ENCODE results near the gene CNTN1.

CNTN1 gene

GRCh38 chr12:40691913-40692764, at the start of gene CNTN1:
Gene CNTN1, plus strand, starts transcription at chr12:40692439.
- in situ Hi-C loops (cut with MboI; ENCODE audit: low sequenced_read_pairs): no loop called here
- Histone ChIP-seq H3K9me3 (no peaks in the 10 kb centered on the region), H3K4me1 (peaks cover under 1% of the 10 kb centered on the region; the same call in 1 of the 2 replicates), H3K36me3 (replicated peaks) (no peaks in the 10 kb centered on the region), H3K4me3 (peak within 1 kb of the TSS; percentile 28), H3K27me3 (ENCODE audit: low read depth) (peaks cover 6% of the 10 kb centered on the region; the same call in 1 of the 2 replicates)
- DNase-seq (ENCODE audit: low spot score in 2 of 2): peak; percentile 26 to 71

DNA sequence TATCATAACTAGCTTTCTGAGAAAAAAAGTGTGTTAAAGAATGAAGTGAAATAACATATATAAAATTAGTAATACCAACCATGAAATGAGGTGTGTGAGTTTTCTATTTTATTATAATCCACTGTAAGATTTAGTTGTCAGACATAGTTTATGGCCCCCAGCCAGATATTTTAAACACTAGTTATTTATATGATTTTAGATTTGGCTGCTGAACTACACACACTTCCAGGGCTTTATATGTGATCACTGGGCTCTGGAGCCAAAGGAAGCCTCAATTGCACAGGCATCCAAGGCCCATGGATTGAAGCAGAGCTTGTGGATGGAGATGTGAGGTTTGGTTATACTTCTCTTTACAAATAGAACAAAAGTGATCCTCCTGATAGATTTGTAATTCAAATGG, 48.7 kb upstream of the CNTN1 start:
- Histone ChIP-seq H3K36me3 (replicated peaks) (no peaks in the 10 kb centered on the region), H3K4me3 (no peak overlapping the region), H3K27me3 (ENCODE audit: low read depth) (no peaks in the 10 kb centered on the region), H3K9me3 (no peaks in the 10 kb centered on the region), H3K4me1 (no peaks in the 10 kb centered on the region)
- in situ Hi-C loops (cut with MboI; ENCODE audit: low sequenced_read_pairs): no loop called here
- DNase-seq (ENCODE audit: low spot score in 2 of 2): no peak

- in situ Hi-C loops (cut with MboI; ENCODE audit: low sequenced_read_pairs): no loop called here
- no peak for DNase-seq (ENCODE audit: low spot score in 2 of 2)
- no peaks in the 10 kb centered on the region for H3K9me3 ChIP-seq
- no peaks in the 10 kb centered on the region for H3K4me1 ChIP-seq
- no peak overlapping the region for H3K4me3 ChIP-seq
- H3K36me3 ChIP-seq (replicated peaks): no peaks in the 10 kb centered on the region
- no peaks in the 10 kb centered on the region for H3K27me3 ChIP-seq (ENCODE audit: low read depth)
These were observed 48.3 kb upstream of the CNTN1 start for GRCh38 chr12:40643976-40644375.

DNA sequence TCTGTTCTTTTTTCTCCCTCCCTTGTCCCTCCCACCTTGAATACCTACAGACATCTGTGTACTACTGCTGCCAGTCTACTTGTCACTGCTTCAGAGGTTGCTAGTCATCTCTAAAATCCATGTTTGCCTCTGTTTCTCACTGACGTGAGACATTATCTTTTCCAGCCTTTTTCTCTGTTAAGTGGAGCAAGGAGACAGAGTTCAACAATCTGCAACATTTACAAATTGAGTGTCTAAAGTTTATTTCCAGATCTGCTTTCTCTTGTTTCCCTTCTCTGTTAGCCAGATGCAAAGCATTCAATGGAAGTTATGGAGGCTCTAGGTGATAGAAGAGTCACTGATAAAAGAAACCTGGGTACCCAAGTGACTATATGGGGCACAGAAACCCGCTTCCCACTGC, 47.5 kb upstream of the CNTN1 start:
- Histone ChIP-seq H3K4me3 (no peak overlapping the region), H3K4me1 (no peaks in the 10 kb centered on the region), H3K9me3 (no peaks in the 10 kb centered on the region), H3K36me3 (replicated peaks) (no peaks in the 10 kb centered on the region), H3K27me3 (ENCODE audit: low read depth) (no peaks in the 10 kb centered on the region)
- in situ Hi-C loops (cut with MboI; ENCODE audit: low sequenced_read_pairs): no loop called here
- DNase-seq (ENCODE audit: low spot score in 2 of 2): no peak

DNA sequence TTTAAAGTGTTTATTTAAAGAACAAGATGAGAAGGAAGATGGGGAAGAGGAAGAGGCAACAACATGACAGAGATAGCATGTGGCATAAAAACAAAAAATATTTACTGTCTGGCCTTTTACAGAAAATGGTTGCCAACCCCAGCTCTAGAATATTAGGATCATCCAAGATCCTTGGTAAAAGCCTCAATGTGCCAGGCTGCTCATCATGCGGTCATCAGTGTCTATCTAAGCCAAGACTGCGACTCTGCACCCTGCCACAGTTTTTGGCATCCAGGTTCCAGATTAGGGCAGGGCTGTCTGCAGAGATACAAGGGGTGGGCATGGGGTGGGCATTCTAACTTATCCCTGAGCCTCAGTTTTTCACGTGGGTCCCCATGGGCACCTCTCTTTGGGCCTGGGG, 46.9 kb upstream of the CNTN1 start:
- Histone ChIP-seq H3K4me3 (no peak overlapping the region), H3K27me3 (ENCODE audit: low read depth) (no peaks in the 10 kb centered on the region), H3K36me3 (replicated peaks) (no peaks in the 10 kb centered on the region), H3K9me3 (no peaks in the 10 kb centered on the region), H3K4me1 (no peaks in the 10 kb centered on the region)
- DNase-seq (ENCODE audit: low spot score in 2 of 2): no peak
- in situ Hi-C loops (cut with MboI; ENCODE audit: low sequenced_read_pairs): no loop called here

- DNase-seq (ENCODE audit: low spot score in 2 of 2): no peak
- in situ Hi-C loops (cut with MboI; ENCODE audit: low sequenced_read_pairs): no loop called here
- Histone ChIP-seq H3K36me3 (replicated peaks) (no peaks in the 10 kb centered on the region), H3K27me3 (ENCODE audit: low read depth) (no peaks in the 10 kb centered on the region), H3K4me1 (no peaks in the 10 kb centered on the region), H3K4me3 (no peak overlapping the region), H3K9me3 (no peaks in the 10 kb centered on the region)
These were observed 45.8 kb upstream of the CNTN1 start for GRCh38 chr12:40646456-40646855.

- in situ Hi-C loops (cut with MboI; ENCODE audit: low sequenced_read_pairs): no loop called here
- no peak for DNase-seq (ENCODE audit: low spot score in 2 of 2)
- H3K4me3 ChIP-seq: no peak overlapping the region
- H3K27me3 ChIP-seq (ENCODE audit: low read depth): no peaks in the 10 kb centered on the region
- no peaks in the 10 kb centered on the region for H3K4me1 ChIP-seq
- no peaks in the 10 kb centered on the region for H3K36me3 ChIP-seq (replicated peaks)
- H3K9me3 ChIP-seq: no peaks in the 10 kb centered on the region
These were observed 45.3 kb upstream of the CNTN1 start for GRCh38 chr12:40646911-40647310.

GRCh38 chr12:40647651-40648050, 44.6 kb upstream of the CNTN1 start:
- Histone ChIP-seq H3K9me3 (no peaks in the 10 kb centered on the region), H3K27me3 (ENCODE audit: low read depth) (no peaks in the 10 kb centered on the region), H3K4me3 (no peak overlapping the region), H3K36me3 (replicated peaks) (no peaks in the 10 kb centered on the region), H3K4me1 (no peaks in the 10 kb centered on the region)
- in situ Hi-C loops (cut with MboI; ENCODE audit: low sequenced_read_pairs): no loop called here
- DNase-seq (ENCODE audit: low spot score in 2 of 2): no peak

- in situ Hi-C loops (cut with MboI; ENCODE audit: low sequenced_read_pairs): no loop called here
- no peak for DNase-seq (ENCODE audit: low spot score in 2 of 2)
- Histone ChIP-seq H3K36me3 (replicated peaks) (no peaks in the 10 kb centered on the region), H3K27me3 (ENCODE audit: low read depth) (no peaks in the 10 kb centered on the region), H3K4me1 (no peaks in the 10 kb centered on the region), H3K4me3 (no peak overlapping the region), H3K9me3 (no peaks in the 10 kb centered on the region)
These were observed 43.7 kb upstream of the CNTN1 start for GRCh38 chr12:40648519-40648918.

- no peaks in the 10 kb centered on the region for H3K36me3 ChIP-seq (replicated peaks)
- H3K4me3 ChIP-seq: no peak overlapping the region
- no peaks in the 10 kb centered on the region for H3K9me3 ChIP-seq
- in situ Hi-C loops (cut with MboI; ENCODE audit: low sequenced_read_pairs): no loop called here
- H3K27me3 ChIP-seq (ENCODE audit: low read depth): no peaks in the 10 kb centered on the region
- H3K4me1 ChIP-seq: no peaks in the 10 kb centered on the region
- no peak for DNase-seq (ENCODE audit: low spot score in 2 of 2)
These were observed 42.1 kb upstream of the CNTN1 start for GRCh38 chr12:40650038-40650704.

DNA sequence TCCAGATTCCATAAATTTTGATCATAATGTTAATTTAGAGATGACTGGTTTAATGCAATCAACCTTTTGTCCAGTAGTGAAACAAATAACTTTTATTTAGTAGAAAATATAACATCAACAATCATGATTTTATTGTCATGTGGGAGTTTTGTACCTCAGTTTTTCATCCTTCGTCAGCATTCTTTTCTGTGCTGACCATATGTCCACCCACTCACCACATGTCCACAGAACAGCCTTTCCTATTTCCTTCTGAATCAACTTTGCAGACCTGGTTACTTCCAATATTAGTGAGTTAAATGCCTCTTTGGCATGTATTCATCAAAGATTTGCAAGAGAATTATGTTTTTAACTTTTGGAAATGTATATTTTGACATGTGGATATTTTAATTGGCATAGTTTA, 36.8 kb upstream of the CNTN1 start:
- Histone ChIP-seq H3K36me3 (replicated peaks) (no peaks in the 10 kb centered on the region), H3K4me1 (no peaks in the 10 kb centered on the region), H3K27me3 (ENCODE audit: low read depth) (no peaks in the 10 kb centered on the region), H3K9me3 (no peaks in the 10 kb centered on the region), H3K4me3 (no peak overlapping the region)
- no peak for DNase-seq (ENCODE audit: low spot score in 2 of 2)
- in situ Hi-C loops (cut with MboI; ENCODE audit: low sequenced_read_pairs): no loop called here

DNA sequence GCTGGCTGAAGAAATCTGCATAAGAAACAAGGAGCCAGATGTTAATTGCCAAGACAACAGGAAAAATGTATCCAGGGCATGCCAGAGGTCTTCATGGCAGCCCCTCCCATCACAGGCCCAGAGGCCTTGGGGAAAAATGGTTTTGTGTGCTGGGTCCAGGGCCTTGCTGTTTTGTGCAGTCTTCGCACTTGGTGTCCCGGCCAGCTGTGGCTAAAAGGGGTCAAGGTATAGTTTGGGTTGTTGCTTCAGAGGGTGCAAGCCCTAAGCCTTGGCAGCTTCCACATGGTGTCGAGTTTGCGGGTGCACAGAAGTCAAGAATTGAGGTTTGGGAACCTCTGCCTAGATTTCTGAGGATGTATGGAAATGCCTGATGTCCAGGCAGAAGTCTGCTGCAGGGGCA, 29.9 kb upstream of the CNTN1 start:
- H3K4me1 ChIP-seq: no peaks in the 10 kb centered on the region
- no peaks in the 10 kb centered on the region for H3K9me3 ChIP-seq
- no peaks in the 10 kb centered on the region for H3K36me3 ChIP-seq (replicated peaks)
- H3K27me3 ChIP-seq (ENCODE audit: low read depth): no peaks in the 10 kb centered on the region
- in situ Hi-C loops (cut with MboI; ENCODE audit: low sequenced_read_pairs): no loop called here
- H3K4me3 ChIP-seq: no peak overlapping the region
- no peak for DNase-seq (ENCODE audit: low spot score in 2 of 2)

- H3K9me3 ChIP-seq: no peaks in the 10 kb centered on the region
- DNase-seq (ENCODE audit: low spot score in 2 of 2): no peak
- no peaks in the 10 kb centered on the region for H3K4me1 ChIP-seq
- no peaks in the 10 kb centered on the region for H3K27me3 ChIP-seq (ENCODE audit: low read depth)
- in situ Hi-C loops (cut with MboI; ENCODE audit: low sequenced_read_pairs): no loop called here
- H3K36me3 ChIP-seq (replicated peaks): no peaks in the 10 kb centered on the region
- H3K4me3 ChIP-seq: no peak overlapping the region
These were observed 28.5 kb upstream of the CNTN1 start for GRCh38 chr12:40663781-40664180.

DNA sequence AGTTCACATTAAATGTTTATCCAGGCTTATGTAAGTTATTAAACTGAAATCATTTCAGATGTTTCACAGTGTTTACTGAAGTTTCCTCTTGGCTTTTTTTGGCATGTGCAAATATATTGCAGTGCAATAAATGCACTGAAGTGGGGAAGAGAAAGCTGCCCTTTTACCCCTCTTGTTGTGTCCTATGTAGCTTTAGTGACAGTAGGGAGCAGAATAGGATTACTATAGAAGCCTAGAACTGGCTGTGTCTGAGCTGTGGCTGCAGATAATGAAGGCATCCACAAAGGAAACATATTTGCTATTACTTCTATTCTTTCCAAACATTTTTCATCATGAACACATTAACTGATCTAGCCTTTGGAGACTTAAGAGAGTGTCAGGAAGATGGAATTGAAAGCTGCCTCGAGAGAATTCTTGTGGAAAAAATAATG, 24.1 kb upstream of the CNTN1 start:
- Histone ChIP-seq H3K36me3 (replicated peaks) (no peaks in the 10 kb centered on the region), H3K9me3 (no peaks in the 10 kb centered on the region), H3K4me1 (no peaks in the 10 kb centered on the region), H3K4me3 (no peak overlapping the region), H3K27me3 (ENCODE audit: low read depth) (no peaks in the 10 kb centered on the region)
- DNase-seq (ENCODE audit: low spot score in 2 of 2): no peak
- in situ Hi-C loops (cut with MboI; ENCODE audit: low sequenced_read_pairs): no loop called here

All from HAP-1 (cell line).